Activated naive CD4-positive, alpha-beta T cell treated with anti-CD3 and anti-CD28 coated beads, Interleukin-2, amount 10 ng/mL, durations not matched to agents 7 days and 5 days (primary cell): ENCODE data around the gene TSHZ3.

Experiments used
- CTCF ChIA-PET: fragments of 350-600 bp; sonication (Branson Sonifier 250); formaldehyde crosslinking; loops from one replicate; lab custom pipeline; 2021; ENCODE audit warnings: antibody characterized with exemption; lab: Charles Lee
- DNase-seq: peaks from one replicate; pipeline ENCODE4 v3.0.0-alpha.2; 2020
- H3K27ac Mint-ChIP-seq: one replicate; pipeline ENCODE4 v1.8.0; 2021; ENCODE audit warnings: mild to moderate bottlenecking, moderate library complexity, mixed read lengths
- H3K27me3 Mint-ChIP-seq: one replicate; pipeline ENCODE4 v1.8.0; 2021; ENCODE audit warnings: mild to moderate bottlenecking, mixed read lengths
- H3K36me3 Mint-ChIP-seq: one replicate; pipeline ENCODE4 v1.8.0; 2021; ENCODE audit warnings: mixed read lengths
- H3K4me1 Mint-ChIP-seq: one replicate; pipeline ENCODE4 v1.8.0; 2021; ENCODE audit warnings: mixed read lengths
- H3K4me3 Mint-ChIP-seq: one replicate; pipeline ENCODE4 v1.8.0; 2021; ENCODE audit warnings: mild to moderate bottlenecking, moderate library complexity, mixed read lengths
- H3K9me3 Mint-ChIP-seq: one replicate; pipeline ENCODE4 v1.8.0; 2021; ENCODE audit warnings: mixed read lengths

TSHZ3 gene

GRCh38 chr19:31257426-31258130 is 91.7 kb downstream of the TSHZ3 start:
- Mint-ChIP-seq H3K9me3 (no peaks in the 10 kb centered on the region), H3K4me1 (no peaks in the 10 kb centered on the region), H3K36me3 (no peaks in the 10 kb centered on the region), H3K4me3 (no peak overlapping the region), H3K27ac (no peak overlapping the region), H3K27me3 (peaks cover 18% of the 10 kb centered on the region)
- CTCF ChIA-PET: interaction anchor here (0.7 kb wide), 1 partner anchor 112 kb away, joined by 3 read pairs; no protein-coding TSS in a partner anchor
- DNase-seq: no peak

DNA sequence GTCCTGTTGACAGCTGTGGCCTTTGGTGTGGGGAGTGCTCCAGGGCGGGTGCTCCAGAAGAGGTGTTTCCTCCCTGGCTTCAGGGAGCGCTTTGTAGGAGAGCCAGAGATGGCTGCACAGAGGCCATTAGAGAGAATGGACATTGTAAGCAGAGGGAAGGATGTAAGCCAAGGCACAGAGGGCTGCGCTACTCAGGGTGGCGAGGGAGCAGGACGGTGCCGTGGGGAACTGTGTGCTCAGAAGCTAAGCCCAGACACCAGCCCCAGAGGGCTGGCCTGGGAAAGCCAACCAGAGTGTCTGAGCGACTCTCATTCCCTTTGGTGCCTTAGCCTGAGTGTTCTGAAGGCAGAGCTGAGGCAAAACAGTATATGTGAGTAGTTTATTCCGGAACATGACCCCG is 92.2 kb downstream of the TSHZ3 start:
- DNase-seq: no peak
- H3K36me3 Mint-ChIP-seq: no peaks in the 10 kb centered on the region
- no peak overlapping the region for H3K27ac Mint-ChIP-seq
- CTCF ChIA-PET: no interaction called here
- H3K4me1 Mint-ChIP-seq: no peaks in the 10 kb centered on the region
- no peak overlapping the region for H3K4me3 Mint-ChIP-seq
- H3K27me3 Mint-ChIP-seq: peaks cover 18% of the 10 kb centered on the region
- no peaks in the 10 kb centered on the region for H3K9me3 Mint-ChIP-seq

GRCh38 chr19:31256593-31256960 is 92.7 kb downstream of the TSHZ3 start:
- H3K36me3 Mint-ChIP-seq: no peaks in the 10 kb centered on the region
- H3K27ac Mint-ChIP-seq: no peak overlapping the region
- H3K4me1 Mint-ChIP-seq: no peaks in the 10 kb centered on the region
- no peak for DNase-seq
- no peaks in the 10 kb centered on the region for H3K9me3 Mint-ChIP-seq
- H3K4me3 Mint-ChIP-seq: no peak overlapping the region
- H3K27me3 Mint-ChIP-seq: peaks cover 18% of the 10 kb centered on the region
- CTCF ChIA-PET: no interaction called here

GRCh38 chr19:31255831-31256592 is 93.2 kb downstream of the TSHZ3 start:
- Mint-ChIP-seq H3K9me3 (no peaks in the 10 kb centered on the region), H3K27ac (no peak overlapping the region), H3K4me1 (no peaks in the 10 kb centered on the region), H3K36me3 (no peaks in the 10 kb centered on the region), H3K4me3 (no peak overlapping the region), H3K27me3 (peaks cover 14% of the 10 kb centered on the region)
- no peak for DNase-seq
- CTCF ChIA-PET: no interaction called here

DNA sequence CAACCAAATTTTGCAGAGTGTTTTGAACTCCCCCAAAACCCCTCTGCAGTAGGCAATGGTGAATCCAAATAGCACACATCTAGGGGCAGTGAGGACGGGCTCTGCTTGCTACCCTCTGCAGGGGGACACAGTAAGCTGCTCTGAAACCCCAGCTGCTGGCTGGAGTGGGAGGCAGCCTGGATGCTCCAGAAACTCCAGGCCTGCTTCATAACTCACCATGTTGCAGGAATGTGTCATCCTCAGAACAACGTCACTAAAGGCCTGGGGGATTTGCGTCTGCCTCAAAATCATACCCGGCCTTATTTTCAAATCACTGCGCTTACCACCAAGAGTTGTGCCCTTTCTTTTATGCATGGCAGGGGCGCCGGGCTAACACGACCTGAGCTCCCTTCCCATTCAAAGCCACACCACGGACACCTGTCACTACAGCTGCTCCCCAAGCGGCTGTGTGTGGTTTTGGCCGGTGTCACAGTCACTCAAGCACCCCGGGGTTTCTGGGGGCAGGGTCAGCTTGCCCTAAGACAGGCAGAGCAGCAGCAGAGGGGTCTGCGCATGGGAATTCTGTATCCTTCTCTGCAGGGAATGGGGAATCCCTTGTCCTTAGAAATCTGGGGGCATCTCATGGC is 93.9 kb downstream of the TSHZ3 start:
- Mint-ChIP-seq H3K9me3 (no peaks in the 10 kb centered on the region), H3K36me3 (no peaks in the 10 kb centered on the region), H3K27ac (no peak overlapping the region), H3K4me3 (no peak overlapping the region), H3K4me1 (no peaks in the 10 kb centered on the region), H3K27me3 (peaks cover 11% of the 10 kb centered on the region)
- DNase-seq: no peak
- CTCF ChIA-PET: no interaction called here

GRCh38 chr19:31254611-31255010 is 94.6 kb downstream of the TSHZ3 start:
- H3K27me3 Mint-ChIP-seq: peaks cover 9% of the 10 kb centered on the region
- H3K36me3 Mint-ChIP-seq: no peaks in the 10 kb centered on the region
- no peak overlapping the region for H3K4me3 Mint-ChIP-seq
- H3K27ac Mint-ChIP-seq: no peak overlapping the region
- H3K4me1 Mint-ChIP-seq: no peaks in the 10 kb centered on the region
- DNase-seq: no peak
- CTCF ChIA-PET: no interaction called here
- no peaks in the 10 kb centered on the region for H3K9me3 Mint-ChIP-seq

GRCh38 chr19:31254180-31254551 is 95.1 kb downstream of the TSHZ3 start:
- H3K9me3 Mint-ChIP-seq: no peaks in the 10 kb centered on the region
- no peak for DNase-seq
- H3K4me3 Mint-ChIP-seq: no peak overlapping the region
- CTCF ChIA-PET: no interaction called here
- no peaks in the 10 kb centered on the region for H3K4me1 Mint-ChIP-seq
- no peak overlapping the region for H3K27ac Mint-ChIP-seq
- H3K36me3 Mint-ChIP-seq: no peaks in the 10 kb centered on the region
- peaks cover 9% of the 10 kb centered on the region for H3K27me3 Mint-ChIP-seq

DNA sequence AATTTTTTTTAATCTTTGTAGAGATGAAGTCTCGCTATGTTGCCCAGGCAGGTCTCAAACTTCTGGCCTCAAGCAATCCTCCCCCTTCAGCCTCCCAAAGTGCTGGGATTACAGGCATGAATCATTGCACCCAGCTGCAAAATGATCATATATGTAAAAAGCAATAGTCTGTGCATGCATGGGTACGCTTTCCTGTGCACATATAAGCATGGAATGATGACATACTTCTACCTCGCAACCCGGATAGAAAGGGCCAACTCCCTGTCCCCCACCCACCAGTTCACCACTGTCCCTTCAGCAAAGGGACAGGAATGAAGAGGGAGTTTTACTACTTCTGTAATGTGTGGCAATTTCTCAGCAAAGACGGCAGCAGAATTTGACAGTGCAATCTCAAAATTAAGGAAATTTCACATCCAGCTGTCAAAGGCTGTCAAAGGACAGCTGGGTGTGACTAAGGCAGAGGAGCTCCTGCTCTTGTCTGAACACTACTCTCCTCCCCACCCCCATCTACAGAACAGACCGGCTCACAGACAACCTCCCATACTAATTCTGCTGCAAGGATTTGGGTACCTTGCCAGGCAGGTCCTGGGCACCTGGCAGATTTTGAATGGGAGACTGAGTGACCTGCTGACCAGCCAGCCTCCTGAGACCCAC is 95.6 kb downstream of the TSHZ3 start:
- Mint-ChIP-seq H3K4me3 (no peak overlapping the region), H3K27ac (no peak overlapping the region), H3K4me1 (no peaks in the 10 kb centered on the region), H3K36me3 (no peaks in the 10 kb centered on the region), H3K27me3 (peaks cover 11% of the 10 kb centered on the region), H3K9me3 (no peaks in the 10 kb centered on the region)
- CTCF ChIA-PET: no interaction called here
- no peak for DNase-seq

DNA sequence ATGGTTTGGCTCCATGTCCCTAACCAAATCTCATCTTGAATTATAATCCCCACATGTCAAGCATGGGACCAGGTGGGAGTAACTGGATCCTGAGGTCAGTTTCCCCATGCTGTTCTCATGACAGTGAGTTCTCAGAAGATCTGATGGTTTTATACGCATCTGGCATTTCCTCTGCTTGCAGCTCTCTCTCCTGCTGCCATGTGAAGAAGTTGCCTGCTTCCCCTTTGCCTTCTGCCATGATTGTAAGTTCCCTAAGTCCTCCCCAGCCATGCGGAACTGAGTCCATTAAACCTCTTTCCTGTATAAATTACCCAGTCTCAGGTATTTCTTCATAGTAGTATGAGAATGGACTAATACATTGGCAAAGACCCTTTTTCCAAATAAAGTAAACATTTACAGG is 96.8 kb downstream of the TSHZ3 start:
- no peak overlapping the region for H3K27ac Mint-ChIP-seq
- no peaks in the 10 kb centered on the region for H3K36me3 Mint-ChIP-seq
- H3K4me3 Mint-ChIP-seq: no peak overlapping the region
- CTCF ChIA-PET: no interaction called here
- DNase-seq: no peak
- H3K9me3 Mint-ChIP-seq: no peaks in the 10 kb centered on the region
- no peaks in the 10 kb centered on the region for H3K4me1 Mint-ChIP-seq
- H3K27me3 Mint-ChIP-seq: peaks cover 12% of the 10 kb centered on the region

DNA sequence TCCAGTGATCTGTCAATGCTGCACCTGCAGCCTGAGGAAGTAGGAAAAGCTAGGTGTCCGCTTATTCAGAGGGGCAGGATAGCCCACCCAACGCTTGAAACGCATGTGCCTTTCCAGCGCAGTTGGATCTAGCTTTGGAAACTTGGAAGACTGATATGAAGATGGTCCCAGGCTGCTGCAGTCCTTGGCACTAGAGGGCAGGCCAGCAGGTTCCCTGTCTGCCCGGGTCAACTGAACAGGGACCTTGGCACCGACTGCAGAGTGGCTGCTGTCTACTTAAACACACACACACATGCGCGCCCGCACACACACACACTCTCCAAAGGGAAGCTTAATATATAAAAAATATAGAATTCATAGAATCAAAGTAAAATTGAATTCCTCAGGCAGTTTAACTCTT is 100.0 kb downstream of the TSHZ3 start:
- CTCF ChIA-PET: no interaction called here
- Mint-ChIP-seq H3K4me3 (no peak overlapping the region), H3K36me3 (no peaks in the 10 kb centered on the region), H3K4me1 (no peaks in the 10 kb centered on the region), H3K9me3 (no peaks in the 10 kb centered on the region), H3K27ac (no peak overlapping the region), H3K27me3 (peaks cover 12% of the 10 kb centered on the region)
- DNase-seq: no peak

DNA sequence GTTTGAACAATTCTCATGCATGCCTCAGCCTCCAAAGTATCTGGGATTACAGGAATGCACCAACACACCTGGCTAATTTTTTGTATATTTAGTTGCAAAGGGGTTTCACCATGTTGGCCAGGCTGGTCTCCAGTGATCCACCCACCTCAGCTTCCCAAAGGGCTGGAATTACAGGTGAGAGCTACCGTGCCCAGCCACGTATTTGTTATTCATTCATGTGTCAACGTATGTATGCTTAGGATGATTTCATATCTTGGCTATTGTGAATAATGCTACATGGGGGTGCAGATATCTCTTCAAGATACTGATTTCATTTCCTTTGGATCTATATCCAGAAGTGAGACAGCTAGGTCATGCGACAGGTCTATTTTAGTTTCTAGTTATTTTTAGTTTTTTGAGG is 113.4 kb downstream of the TSHZ3 start:
- H3K4me1 Mint-ChIP-seq: no peaks in the 10 kb centered on the region
- no peak overlapping the region for H3K27ac Mint-ChIP-seq
- H3K4me3 Mint-ChIP-seq: no peak overlapping the region
- H3K9me3 Mint-ChIP-seq: no peaks in the 10 kb centered on the region
- H3K36me3 Mint-ChIP-seq: no peaks in the 10 kb centered on the region
- peaks cover 10% of the 10 kb centered on the region for H3K27me3 Mint-ChIP-seq
- CTCF ChIA-PET: no interaction called here
- no peak for DNase-seq

DNA sequence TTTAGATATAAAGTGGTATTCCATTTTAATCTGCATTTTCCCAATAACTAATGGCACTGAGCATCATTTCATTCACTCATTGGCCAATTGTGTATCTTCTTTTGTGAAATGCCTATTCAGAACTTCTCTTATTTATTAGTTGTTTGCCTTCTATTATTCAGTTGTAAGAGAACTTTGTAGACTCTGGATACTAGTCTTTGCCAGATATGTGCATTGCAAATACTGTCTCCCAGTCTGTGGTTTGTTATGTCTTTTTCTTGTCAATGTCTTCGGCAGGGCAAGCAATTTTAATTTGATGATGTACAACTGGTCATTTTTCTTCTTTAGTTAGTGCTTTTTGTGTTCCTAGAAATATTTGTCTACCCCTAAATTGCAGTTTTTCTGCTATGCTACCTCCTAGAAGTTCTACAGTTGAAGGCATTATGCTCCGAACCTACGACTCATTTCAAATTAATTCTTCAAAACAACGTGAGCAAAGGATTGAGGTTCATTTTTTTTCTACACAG is 115.9 kb downstream of the TSHZ3 start:
- Mint-ChIP-seq H3K4me3 (no peak overlapping the region), H3K4me1 (no peaks in the 10 kb centered on the region), H3K36me3 (no peaks in the 10 kb centered on the region), H3K27ac (no peak overlapping the region), H3K9me3 (no peaks in the 10 kb centered on the region), H3K27me3 (peaks cover 10% of the 10 kb centered on the region)
- CTCF ChIA-PET: no interaction called here
- DNase-seq: no peak

- Mint-ChIP-seq H3K4me1 (no peaks in the 10 kb centered on the region), H3K9me3 (no peaks in the 10 kb centered on the region), H3K27ac (no peak overlapping the region), H3K27me3 (peaks cover 10% of the 10 kb centered on the region), H3K4me3 (no peak overlapping the region), H3K36me3 (no peaks in the 10 kb centered on the region)
- CTCF ChIA-PET: no interaction called here
- DNase-seq: no peak
Measured at GRCh38 chr19:31232871-31233270, 116.4 kb downstream of the TSHZ3 start.

DNA sequence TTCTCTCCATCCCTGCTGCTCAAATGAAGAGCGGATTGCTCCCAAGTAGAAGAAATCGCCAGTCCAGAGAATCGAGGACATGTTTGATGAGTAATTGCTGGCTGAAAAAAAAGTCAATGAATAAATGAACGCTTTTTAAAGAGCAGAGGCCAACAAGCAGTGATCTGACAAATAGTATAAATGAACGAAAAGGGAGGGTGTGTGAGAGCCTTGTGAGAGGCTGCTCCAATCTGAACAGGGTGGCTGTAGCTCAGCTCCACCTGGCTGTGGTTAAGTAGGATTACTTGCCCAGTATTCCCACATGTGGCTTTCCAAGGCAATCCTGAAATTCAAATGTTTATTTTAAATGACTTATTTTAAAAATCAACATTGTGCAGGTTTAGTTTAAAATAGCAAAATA is 117.1 kb downstream of the TSHZ3 start:
- Mint-ChIP-seq H3K9me3 (no peaks in the 10 kb centered on the region), H3K36me3 (no peaks in the 10 kb centered on the region), H3K27me3 (peaks cover 13% of the 10 kb centered on the region), H3K4me3 (no peak overlapping the region), H3K4me1 (no peaks in the 10 kb centered on the region), H3K27ac (no peak overlapping the region)
- CTCF ChIA-PET: no interaction called here
- DNase-seq: no peak
